Spleen (tissue), 11 donors: ENCODE measurements around the gene ZNF385A. TPM values are rescaled to one million over a fixed set of nuclear protein-coding genes. Genes with fewer than 3 reads are reported as not detected.

ENCODE experiments used
- DNase-seq: peaks from one replicate; pipeline ENCODE4 v3.0.0-alpha.2; 2020
- H3K27ac ChIP-seq, 8 donors: fragments of 200-600 bp; sonication (generic) in 7 of 8; 1 replicate in 4 of 8; 2 replicates in 4 of 8; pipeline versions ENCODE4 v1.5.0 to v1.8.0; 2016 to 2021; ENCODE audit warnings: inconsistent platforms in 4 of 8, mild to moderate bottlenecking in 4 of 8, moderate library complexity in 1 of 8
- H3K27me3 ChIP-seq, 7 donors: fragments of 200-600 bp; sonication (generic) in 6 of 7; replicated peaks in 1 of 7; 1 replicate in 4 of 7; 2 replicates in 3 of 7; pipeline versions ENCODE4 v1.5.0 to v1.8.0; 2016 to 2021; ENCODE audit warnings: inconsistent platforms in 3 of 7, mild to moderate bottlenecking in 1 of 7
- H3K36me3 ChIP-seq, 6 donors: fragments of 200-600 bp; sonication (generic) in 5 of 6; 1 replicate in 4 of 6; 2 replicates in 2 of 6; pipeline versions ENCODE4 v1.5.0 to v1.8.0; 2016 to 2021; ENCODE audit warnings: inconsistent platforms in 2 of 6
- H3K4me1 ChIP-seq, 6 donors: fragments of 200-600 bp; sonication (generic) in 5 of 6; 1 replicate in 3 of 6; 2 replicates in 3 of 6; pipeline versions ENCODE4 v1.5.0 to v1.8.0; 2016 to 2021; ENCODE audit warnings: inconsistent platforms in 3 of 6
- H3K4me3 ChIP-seq, 8 donors: fragments of 200-600 bp; sonication (generic) in 7 of 8; 1 replicate in 4 of 8; 2 replicates in 4 of 8; pipeline versions ENCODE4 v1.5.0 to v1.8.0; 2016 to 2021; ENCODE audit warnings: inconsistent platforms in 4 of 8, mild to moderate bottlenecking in 4 of 8, moderate library complexity in 2 of 8
- H3K9me3 ChIP-seq, 8 donors: fragments of 200-600 bp; sonication (generic) in 7 of 8; 1 replicate in 4 of 8; 2 replicates in 4 of 8; pipeline versions ENCODE4 v1.5.0 to v1.8.0; 2016 to 2021; ENCODE audit warnings: inconsistent platforms in 4 of 8
- CTCF ChIP-seq, 11 experiments: fragments of 200-600 bp in 7 of 11; fragments of 450-650 bp in 4 of 11; sonication (generic) in 4 of 11; IDR thresholded peaks in 8 of 11; conservative IDR thresholded peaks in 3 of 11; 1 replicate in 7 of 11; 2 replicates in 4 of 11; pipeline versions ENCODE4 v1.4.0 to v1.8.0; 2016 to 2021; ENCODE audit warnings: antibody characterized with exemption in 11 of 11, inconsistent platforms in 4 of 11, mild to moderate bottlenecking in 1 of 11
- POLR2A ChIP-seq, 3 donors: fragments of 450-650 bp; IDR thresholded peaks; one replicate each; pipeline ENCODE4 v1.5.1; 2017; ENCODE audit warnings: antibody characterized with exemption in 3 of 3, mild to moderate bottlenecking in 1 of 3
- POLR2AphosphoS5 ChIP-seq, 3 donors: sonication (generic); formaldehyde crosslinking; IDR thresholded peaks; one replicate each; pipeline ENCODE4 v1.5.1; 2017; ENCODE audit warnings: antibody characterized with exemption in 3 of 3
- WGBS, 5 donors: extraction: QIAGEN DNeasy Blood & Tissue Kit in 3 of 5; methylation state at CpG; one replicate each; pipeline versions ENCODE4 v1.1.5 to v1.1.7; 2013 to 2018; 5-methylcytosine and 5-hydroxymethylcytosine counted together
- intact Hi-C: fragments of 100-400 bp; cut with DNase I; formaldehyde crosslinking; loops from one replicate; pipeline ENCODE4 v1.15.0; 2023; ENCODE audit warnings: low total_unique reads
- polyA plus RNA-seq, 3 donors: library from polyadenylated mRNA; stranded (reverse); fragments of 200-250 nt; gene quantifications; one replicate each; pipeline ENCODE4 v1.2.1, GENCODE V29; 2013
- total RNA-seq, 7 donors: library from RNA; depleted of rRNA in 3 of 7; stranded (reverse); fragments of >200 nt in 3 of 7; fragmentation: NEBNext Ultra II Directional in 4 of 7; extraction: Animal tissue kit (Norgen Biotek cat#: 25700) in 4 of 7; gene quantifications; one replicate each; pipeline versions ENCODE4 v1.1.0 to v1.2.1, GENCODE V29; 2016 to 2021
- donor health status: healthy with polysubstance abuse.
- donor health status: DM: no; HTN: no; CAD: no; lungs with moderate emphysema.
- donor health status: DM: no; HTN: no; CAD: no.
- donor health status: Bipolar disorder and iron deficiency.
- donor health status: healthy.
- donor health status: DM: no; HTN: no; CAD: no.
- donor health status: DM: yes; HTN: yes; CAD: no.

ZNF385A gene
- total and polyA plus RNA-seq, 10 donors = 7.4 to 40.3 (median 23.4) TPM

DNA sequence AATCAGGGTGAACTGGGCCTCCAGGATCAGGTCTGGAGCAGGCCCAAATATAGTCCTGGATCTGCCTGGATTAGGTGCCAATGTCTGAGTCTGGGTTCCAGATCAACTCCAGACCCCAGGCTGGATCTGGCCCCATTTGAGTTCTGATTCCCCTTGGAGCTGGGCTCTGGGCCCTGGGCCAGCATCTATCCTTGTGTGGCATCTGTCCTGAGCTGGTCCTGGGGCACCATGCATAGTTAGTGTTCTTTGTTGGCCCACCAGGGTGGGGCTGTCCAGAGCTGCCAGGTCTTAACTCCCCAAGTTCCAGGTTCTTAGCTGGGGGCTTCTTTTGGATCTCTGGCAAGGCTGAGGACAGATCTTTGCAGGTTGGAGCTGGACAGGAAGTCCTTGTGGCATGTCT, 11.0 kb upstream of the ZNF385A start:
- TF ChIP-seq POLR2A (IDR thresholded peaks at IDR 0.05) (no peak), CTCF (IDR thresholded peaks at IDR 0.05 in 8 of 11, conservative IDR thresholded peaks at IDR 0.05 in 3 of 11) (no peak)
- H3K27ac ChIP-seq = no peak overlapping the region
- H3K9me3 ChIP-seq = no peaks in the 10 kb centered on the region
- H3K4me1 ChIP-seq = peaks cover 0 to 47% (median 27%) of the 10 kb centered on the region in 6 donors
- no peak for DNase-seq
- intact Hi-C loops = no loop called here
- no peak overlapping the region for H3K4me3 ChIP-seq
- peaks cover 0 to 62% (median 25%) of the 10 kb centered on the region in 6 donors for H3K36me3 ChIP-seq
- peaks cover 0 to 16% (median 0%) of the 10 kb centered on the region in 7 donors for H3K27me3 ChIP-seq

- no peak for DNase-seq
- peaks cover 0 to 57% (median 23%) of the 10 kb centered on the region in 6 donors for H3K36me3 ChIP-seq
- peaks cover 0 to 16% (median 0%) of the 10 kb centered on the region in 7 donors for H3K27me3 ChIP-seq
- WGBS, 5 donors = 90 to 100% (median 96%) methylated on average over 1 of the region's 1 CpG
- no peak for TF ChIP-seq CTCF (IDR thresholded peaks at IDR 0.05 in 8 of 11, conservative IDR thresholded peaks at IDR 0.05 in 3 of 11)
- TF ChIP-seq POLR2A (IDR thresholded peaks at IDR 0.05) = no peak
- TF ChIP-seq POLR2AphosphoS5 (IDR thresholded peaks at IDR 0.05) = no peak
- intact Hi-C loops = no loop called here
- H3K4me1 ChIP-seq = peaks cover 0 to 52% (median 32%) of the 10 kb centered on the region in 6 donors
- H3K9me3 ChIP-seq = no peaks in the 10 kb centered on the region
- H3K4me3 ChIP-seq = no peak overlapping the region
- no peak overlapping the region for H3K27ac ChIP-seq
These were observed 10.5 kb upstream of the ZNF385A start for GRCh38 chr12:54394986-54395385.

GRCh38 chr12:54394281-54394719, 9.8 kb upstream of the ZNF385A start:
- DNase-seq = no peak
- TF ChIP-seq POLR2A (IDR thresholded peaks at IDR 0.05) (no peak), CTCF (IDR thresholded peaks at IDR 0.05 in 8 of 11, conservative IDR thresholded peaks at IDR 0.05 in 3 of 11) (peak; percentile 22 to 83 (median 64))
- intact Hi-C loops = no loop called here
- H3K36me3 ChIP-seq = peaks cover 0 to 50% (median 20%) of the 10 kb centered on the region in 6 donors
- H3K27ac ChIP-seq = peak overlapping the region in 1 of 8 donors; percentile 55
- no peaks in the 10 kb centered on the region for H3K9me3 ChIP-seq
- whole genome bisulfite sequencing, 5 donors = 25 to 41% (median 34%) methylated on average over 4 of the region's 4 CpGs
- no peak overlapping the region for H3K4me3 ChIP-seq
- H3K4me1 ChIP-seq = peaks cover 0 to 55% (median 36%) of the 10 kb centered on the region in 6 donors
- H3K27me3 ChIP-seq = peaks cover 0 to 16% (median 0%) of the 10 kb centered on the region in 7 donors

GRCh38 chr12:54393743-54394142, 9.2 kb upstream of the ZNF385A start:
- H3K4me1 ChIP-seq = peaks cover 0 to 58% (median 36%) of the 10 kb centered on the region in 6 donors

More at GRCh38 chr12:54393743-54394142, 9.2 kb upstream of the ZNF385A start:
- no peak overlapping the region for H3K4me3 ChIP-seq
- peaks cover 0 to 16% (median 0%) of the 10 kb centered on the region in 7 donors for H3K27me3 ChIP-seq
- peaks cover 0 to 44% (median 17%) of the 10 kb centered on the region in 6 donors for H3K36me3 ChIP-seq
- 38 to 57% (median 50%) methylated on average over 3 of the region's 3 CpGs for WGBS, 5 donors
- H3K27ac ChIP-seq = peak overlapping the region in 2 of 8 donors; percentile 4 to 55
- no peak for TF ChIP-seq CTCF (IDR thresholded peaks at IDR 0.05 in 8 of 11, conservative IDR thresholded peaks at IDR 0.05 in 3 of 11)
- no peak for TF ChIP-seq POLR2AphosphoS5 (IDR thresholded peaks at IDR 0.05)
- TF ChIP-seq POLR2A (IDR thresholded peaks at IDR 0.05) = no peak
- no peak for DNase-seq
- intact Hi-C loops = no loop called here
- H3K9me3 ChIP-seq = no peaks in the 10 kb centered on the region
